H1 (cell line): ENCODE measurements around the gene DVL2. TPM values are rescaled to one million over a fixed set of nuclear protein-coding genes. Genes with fewer than 3 reads are reported as not detected.
"Not testable (repeated sequence)": the region's sequence is repeated elsewhere in the genome, so short reads cannot be mapped to it uniquely, and the experiment has no call there.

ENCODE experiments used
- CTCF ChIA-PET: fragments of 300-600 bp; sonication (Branson Sonifier 250); formaldehyde crosslinking; loops from one replicate; lab custom pipeline; 2021; ENCODE audit not compliant: partially characterized antibody; lab: Charles Lee
- POLR2A ChIA-PET: fragments of 300-600 bp; sonication (Branson Sonifier 250); formaldehyde crosslinking; loops from one replicate; lab custom pipeline; 2021; ENCODE audit warnings: inconsistent platforms; ENCODE audit not compliant: partially characterized antibody; lab: Charles Lee
- DNase-seq, 2 experiments: peaks; one replicate each; pipeline versions ENCODE4 v3.0.0 to v3.0.0-alpha.2; 2010 to 2022; ENCODE audit warnings: low spot score in 2 of 2, low read depth in 1 of 2, mixed read lengths in 1 of 2
- FAIRE-seq: peaks from 2 replicates; lab custom pipeline; 2011; peaks lifted over from hg19 to GRCh38; lab: Jason Lieb, UNC
- H2AFZ ChIP-seq: 2 replicates; pipeline ENCODE4 v1.8.1; 2012; ENCODE audit warnings: low read length, inconsistent platforms
- H2AK5ac ChIP-seq: 2 replicates; pipeline ENCODE4 v1.6.1; 2013; ENCODE audit warnings: low read depth, low read length
- H2BK120ac ChIP-seq: replicated peaks from 2 replicates; pipeline ENCODE3; 2013; ENCODE audit warnings: low read depth, low read length, inconsistent platforms
- H2BK12ac ChIP-seq: 2 replicates; pipeline ENCODE4 v1.6.1; 2013; ENCODE audit warnings: low read depth, low read length
- H2BK15ac ChIP-seq: 2 replicates; pipeline ENCODE4 v1.6.1; 2013; ENCODE audit warnings: low read length
- H2BK20ac ChIP-seq: 2 replicates; pipeline ENCODE4 v1.6.1; 2013; ENCODE audit warnings: low read length
- H2BK5ac ChIP-seq: 2 replicates; pipeline ENCODE4 v1.6.1; 2013; ENCODE audit warnings: low read depth, low read length
- H3K14ac ChIP-seq: 2 replicates; pipeline ENCODE4 v1.6.1; 2013; ENCODE audit warnings: inconsistent platforms; ENCODE audit not compliant: insufficient read length
- H3K18ac ChIP-seq: 2 replicates; pipeline ENCODE4 v1.6.1; 2013; ENCODE audit warnings: low read length; ENCODE audit errors: extremely low read depth
- H3K23ac ChIP-seq: 2 replicates; pipeline ENCODE4 v1.6.1; 2013; ENCODE audit warnings: inconsistent platforms; ENCODE audit not compliant: insufficient read length
- H3K23me2 ChIP-seq: 2 replicates; pipeline ENCODE4 v1.6.1; 2013; ENCODE audit warnings: low read depth, low read length
- H3K27ac ChIP-seq: 2 replicates; pipeline ENCODE4 v1.6.1; 2011; ENCODE audit warnings: low read depth, low read length, inconsistent platforms
- H3K27me3 ChIP-seq, 4 experiments: replicated peaks in 1 of 4; 1 replicate in 1 of 4; 2 replicates in 3 of 4; pipeline versions ENCODE4 v1.6.1 to v1.8.1; 2011 to 2013; ENCODE audit warnings: low read length in 3 of 4, mild to moderate bottlenecking in 3 of 4, inconsistent platforms in 2 of 4, mixed read lengths in 2 of 4, moderate library complexity in 1 of 4; ENCODE audit not compliant: control insufficient read depth in 3 of 4, insufficient read depth in 3 of 4; ENCODE audit errors: extremely low read depth in 1 of 4
- H3K36me3 ChIP-seq, 4 experiments: 2 replicates each; pipeline versions ENCODE4 v1.6.1 to v1.8.1; 2011 to 2013; ENCODE audit warnings: mild to moderate bottlenecking in 4 of 4, low read length in 3 of 4, moderate library complexity in 2 of 4, control low read depth in 1 of 4, inconsistent platforms in 1 of 4; ENCODE audit not compliant: insufficient read depth in 4 of 4, control insufficient read depth in 2 of 4
- H3K4ac ChIP-seq: replicated peaks from 2 replicates; pipeline ENCODE3; 2013; ENCODE audit warnings: low read length, low read depth, mixed read lengths, inconsistent platforms; ENCODE audit not compliant: insufficient read length
- H3K4me1 ChIP-seq, 4 experiments: replicated peaks in 1 of 4; 1 replicate in 1 of 4; 2 replicates in 3 of 4; pipeline versions ENCODE4 v1.6.1 to v1.8.1; 2011 to 2013; ENCODE audit warnings: low read length in 3 of 4, inconsistent platforms in 2 of 4, mixed read lengths in 1 of 4; ENCODE audit not compliant: insufficient read depth in 4 of 4, control insufficient read depth in 3 of 4
- H3K4me2 ChIP-seq, 2 experiments: 2 replicates each; pipeline versions ENCODE4 v1.6.1 to v1.8.1; 2011 to 2013; ENCODE audit warnings: low read depth in 2 of 2, low read length in 2 of 2, control low read depth in 1 of 2, inconsistent platforms in 1 of 2, mild to moderate bottlenecking in 1 of 2; ENCODE audit not compliant: insufficient read depth in 1 of 2
- H3K4me3 ChIP-seq, 4 experiments: fragments of 200-600, 300-600 bp in 1 of 4; sonication (generic), shearing (Covaris generic), sonication (Bioruptor Twin) in 1 of 4; 2 replicates each; pipeline versions ENCODE4 v1.5.1 to v1.8.1; 2011 to 2016; ENCODE audit warnings: low read length in 4 of 4, low read depth in 3 of 4, control low read depth in 2 of 4, inconsistent platforms in 2 of 4, mild to moderate bottlenecking in 2 of 4, mixed read lengths in 1 of 4, moderate library complexity in 1 of 4; ENCODE audit not compliant: insufficient read depth in 2 of 4; ENCODE audit errors: extremely low read depth in 1 of 4
- H3K56ac ChIP-seq: replicated peaks from 2 replicates; pipeline ENCODE3; 2013; ENCODE audit warnings: low read depth, mild to moderate bottlenecking, mixed read lengths, low read length, inconsistent platforms; ENCODE audit not compliant: insufficient read length
- H3K79me1 ChIP-seq: 2 replicates; pipeline ENCODE4 v1.6.1; 2013; ENCODE audit warnings: low read depth, low read length, control low read depth
- H3K79me2 ChIP-seq, 2 experiments: 2 replicates each; pipeline versions ENCODE4 v1.6.1 to v1.8.1; 2012 to 2013; ENCODE audit warnings: low read length in 2 of 2, mild to moderate bottlenecking in 2 of 2, inconsistent platforms in 1 of 2; ENCODE audit not compliant: insufficient read depth in 2 of 2, control insufficient read depth in 1 of 2
- H3K9ac ChIP-seq, 4 experiments: replicated peaks in 1 of 4; 1 replicate in 1 of 4; 2 replicates in 3 of 4; pipeline versions ENCODE4 v1.6.1 to v1.8.1; 2011 to 2013; ENCODE audit warnings: low read depth in 3 of 4, low read length in 3 of 4, control low read depth in 2 of 4, mild to moderate bottlenecking in 2 of 4, moderate library complexity in 2 of 4, inconsistent platforms in 1 of 4; ENCODE audit errors: extremely low read depth in 1 of 4
- H3K9me3 ChIP-seq, 2 experiments: 2 replicates each; pipeline versions ENCODE4 v1.6.1 to v1.8.1; 2012 to 2013; ENCODE audit warnings: mild to moderate bottlenecking in 2 of 2, moderate library complexity in 2 of 2, control low read depth in 1 of 2, inconsistent platforms in 1 of 2, low read depth in 1 of 2, low read length in 1 of 2, mixed read lengths in 1 of 2; ENCODE audit not compliant: insufficient read depth in 2 of 2
- H4K20me1 ChIP-seq, 2 experiments: replicated peaks in 1 of 2; 2 replicates each; pipeline versions ENCODE3 to v1.8.1; 2011 to 2013; ENCODE audit warnings: inconsistent platforms in 2 of 2, low read length in 2 of 2, mild to moderate bottlenecking in 1 of 2; ENCODE audit not compliant: insufficient read depth in 2 of 2, control insufficient read depth in 1 of 2
- H4K5ac ChIP-seq: 2 replicates; pipeline ENCODE4 v1.6.1; 2013; ENCODE audit warnings: low read length, low read depth, mixed read lengths, inconsistent platforms; ENCODE audit not compliant: insufficient read length
- H4K8ac ChIP-seq: 2 replicates; pipeline ENCODE4 v1.8.0; 2013; ENCODE audit warnings: mild to moderate bottlenecking, moderate library complexity, low read length, inconsistent platforms; ENCODE audit not compliant: insufficient read depth; ENCODE audit errors: extremely low read depth
- H4K91ac ChIP-seq: replicated peaks from 2 replicates; pipeline ENCODE3; 2013; ENCODE audit warnings: low read length, mixed read lengths, inconsistent platforms; ENCODE audit not compliant: insufficient read length
- WGBS, 2 experiments: shearing (Covaris generic) in 1 of 2; methylation state at CpG; one replicate each; pipeline versions ENCODE4 v1.1.6 to v1.1.7; 2013 to 2015; ENCODE audit warnings: low lambda C conversion rate in 2 of 2, mixed read lengths in 2 of 2, inconsistent platforms in 1 of 2, low coverage in 1 of 2, missing lambda C conversion rate in 1 of 2; ENCODE audit not compliant: insufficient replicate concordance in 2 of 2, insufficient coverage in 1 of 2, insufficient read length in 1 of 2; ENCODE audit errors: extremely low coverage in 1 of 2, missing lambda C conversion rate in 1 of 2; 5-methylcytosine and 5-hydroxymethylcytosine counted together
- polyA plus RNA-seq, 7 experiments: library from polyadenylated mRNA; depleted of rRNA in 3 of 7; stranded (reverse) in 5 of 7; unstranded in 2 of 7; fragments of >200 nt in 5 of 7; fragments of 200-250 nt in 2 of 7; gene quantifications; 1 replicate in 5 of 7; 2 replicates in 1 of 7; 4 replicates in 1 of 7; pipeline versions ENCODE4 v1.2.1 to v1.2.3, GENCODE V29; 2011 to 2013; ENCODE audit warnings: missing spikeins in 2 of 7, mixed read lengths in 2 of 7
- total RNA-seq: library from RNA; stranded (reverse); fragmentation: NEBNext Ultra II Directional; extraction: Animal tissue kit (Norgen Biotek cat#: 25700); gene quantifications from 2 replicates; pipeline ENCODE4 v1.2.1, GENCODE V29; 2021

DVL2 gene
- total and polyA plus RNA-seq, 2 of the 8 experiments (the other 6 are each of a cell fraction or from before 2014, with no cell fraction given), result 19.0 to 59.6 TPM

- 87% methylated on average over 2 of the region's 2 CpGs; no CpG with 5 or more reads in 1 of the 2 experiments for WGBS, 2 experiments
- H3K18ac ChIP-seq, H4K91ac ChIP-seq, H4K20me1 ChIP-seq, H3K9ac ChIP-seq, H2AK5ac ChIP-seq, H3K79me2 ChIP-seq, H2BK5ac ChIP-seq, H3K27ac ChIP-seq, H3K23ac ChIP-seq, DNase-seq, H3K27me3 ChIP-seq, H3K9me3 ChIP-seq, H3K56ac ChIP-seq, H3K14ac ChIP-seq, H3K4me1 ChIP-seq, H3K79me1 ChIP-seq, H4K5ac ChIP-seq, FAIRE-seq, H2BK12ac ChIP-seq, H2BK20ac ChIP-seq, H3K4me3 ChIP-seq, H2BK120ac ChIP-seq, H2BK15ac ChIP-seq, H3K4me2 ChIP-seq, H2AFZ ChIP-seq, H3K4ac ChIP-seq, H3K36me3 ChIP-seq, H4K8ac ChIP-seq: not testable (repeated sequence)
- peaks cover 11% of the 10 kb centered on the region; the same call in 1 of the 2 replicates for H3K23me2 ChIP-seq
- ChIA-PET POLR2A (interaction anchor here (0.6 kb wide), 1 partner anchor 13 kb away, joined by 3 read pairs; no protein-coding TSS in a partner anchor), CTCF (interaction anchor here (1.1 to 5.4 kb wide), 4 partner anchors 8 to 137 kb away, joined by 3 to 32 read pairs (median 6); partner anchors contain the start of gene SLC16A11)
Measured at GRCh38 chr17:7182101-7182500, 52.2 kb downstream of the DVL2 start.
